ENCODE measurements around the gene EFL1. TPM values are rescaled to one million over a fixed set of nuclear protein-coding genes. Genes with fewer than 3 reads are reported as not detected.

EFL1 gene
- total RNA-seq, 6 donors from 2014 or later, result 9.7 to 27.7 (median 17.0) TPM

GRCh38 chr15:82086243-82086995 lies 176.1 kb downstream of the EFL1 start:
- no peak for ATAC-seq (ENCODE audit: low FRiP score in 2 of 2)

GRCh38 chr15:82081914-82082762 lies 180.4 kb downstream of the EFL1 start:
- no peak overlapping the region for H3K4me3 ChIP-seq
- H3K4me1 ChIP-seq, result no peaks in the 10 kb centered on the region
- 70 to 73% methylated on average over 13 of the region's 14 CpGs for WGBS, 2 donors
- H3K27ac ChIP-seq, result no peak overlapping the region
- H3K27me3 ChIP-seq, result no peaks in the 10 kb centered on the region
- no peak for DNase-seq
- ATAC-seq (ENCODE audit: low FRiP score in 2 of 2), result peak; percentile 35 to 59
- H3K36me3 ChIP-seq, result no peaks in the 10 kb centered on the region
- no peak for TF ChIP-seq POLR2A (IDR thresholded peaks at IDR 0.05)
- TF ChIP-seq CTCF (IDR thresholded peaks at IDR 0.05), result no peak
- no peak for TF ChIP-seq POLR2AphosphoS5 (IDR thresholded peaks at IDR 0.05)
- TF ChIP-seq EP300 (IDR thresholded peaks at IDR 0.05), result no peak
- no peaks in the 10 kb centered on the region for H3K9me3 ChIP-seq

More at GRCh38 chr15:82086243-82086995, 176.1 kb downstream of the EFL1 start:
- H3K9me3 ChIP-seq, result no peaks in the 10 kb centered on the region
- no peaks in the 10 kb centered on the region for H3K4me1 ChIP-seq
- no peak overlapping the region for H3K4me3 ChIP-seq
- no peak for DNase-seq
- WGBS, 2 donors, result 85 to 88% methylated on average over 15 to 16 of the region's 16 CpGs
- H3K27me3 ChIP-seq, result no peaks in the 10 kb centered on the region
- no peak overlapping the region for H3K27ac ChIP-seq
- TF ChIP-seq EP300 (IDR thresholded peaks at IDR 0.05), result no peak
- no peak for TF ChIP-seq POLR2A (IDR thresholded peaks at IDR 0.05)
- TF ChIP-seq CTCF (IDR thresholded peaks at IDR 0.05), result no peak
- TF ChIP-seq POLR2AphosphoS5 (IDR thresholded peaks at IDR 0.05), result no peak
- H3K36me3 ChIP-seq, result no peaks in the 10 kb centered on the region

DNA sequence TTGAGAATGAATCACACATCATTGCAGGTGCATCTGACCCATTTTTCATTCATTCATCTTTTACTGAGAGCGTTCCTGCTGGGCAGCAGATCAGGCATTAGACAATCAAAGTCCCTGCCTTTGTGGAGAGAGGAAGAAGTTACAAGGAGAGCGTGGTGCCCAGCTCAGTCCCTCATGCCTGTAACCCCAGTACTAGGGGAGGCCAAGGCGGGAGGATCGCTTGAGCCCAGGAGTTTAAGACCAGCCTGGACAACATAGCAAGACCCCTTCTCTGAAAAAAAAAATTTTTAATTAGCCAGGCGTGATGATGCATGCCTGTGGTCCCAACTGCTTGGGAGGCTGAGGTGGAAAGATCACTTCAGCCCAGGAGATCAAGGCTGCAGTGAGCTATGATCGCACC lies 181.8 kb downstream of the EFL1 start:
- no peak for ATAC-seq (ENCODE audit: low FRiP score in 2 of 2)
- DNase-seq, result no peak
- Histone ChIP-seq H3K4me1 (no peaks in the 10 kb centered on the region), H3K27me3 (no peaks in the 10 kb centered on the region), H3K36me3 (no peaks in the 10 kb centered on the region), H3K4me3 (no peak overlapping the region), H3K9me3 (no peaks in the 10 kb centered on the region), H3K27ac (no peak overlapping the region)
- WGBS, 2 donors, result 89 to 92% methylated on average over 6 of the region's 6 CpGs
- TF ChIP-seq CTCF (IDR thresholded peaks at IDR 0.05) (no peak), POLR2A (IDR thresholded peaks at IDR 0.05) (no peak), POLR2AphosphoS5 (IDR thresholded peaks at IDR 0.05) (no peak), EP300 (IDR thresholded peaks at IDR 0.05) (no peak)

Small RNA genes lying within 50 kb of the gene (small RNA-seq; reads per million reads assigned to genes)
- 0 to 0.07 (median 0) reads per million in 4 donors for gene RNU1-77P

Other genes starting within 250 kb of the EFL1 start
- 1 to 10 TPM in 5 of 6 donors, under 1 TPM in 1; 0.76 to 4.2 (median 2.0) TPM for gene MEX3B, start 216.7 kb downstream of the EFL1 start, total RNA-seq
- gene SAXO2, start 84 bp upstream of the EFL1 start, total RNA-seq, result 10 to 100 TPM in 4 of 6 donors, 1 to 10 TPM in 2; 2.5 to 58.6 (median 11.2) TPM
- gene GOLGA6L10, start 86.7 kb upstream of the EFL1 start, total RNA-seq, result 1 to 10 TPM in 5 of 6 donors, under 1 TPM in 1; 0.34 to 4.3 (median 1.2) TPM
- gene GOLGA6L9, start 167.1 kb upstream of the EFL1 start, total RNA-seq, result 10 to 100 TPM in 2 of 6 donors, 1 to 10 TPM in 4; 2.9 to 83.8 (median 6.3) TPM